Tibial nerve (tissue), 3 donors: ENCODE data around the gene SP3.

Experiments used
- EP300 ChIP-seq, 2 donors: sonication (generic); formaldehyde crosslinking; IDR thresholded peaks; one replicate each; pipeline ENCODE4 v1.6.1; 2017; ENCODE audit warnings: antibody characterized with exemption in 2 of 2, mild to moderate bottlenecking in 1 of 2
- POLR2A ChIP-seq, 2 donors: fragments of 450-650 bp; IDR thresholded peaks; one replicate each; pipeline ENCODE4 v1.6.1; 2017; ENCODE audit warnings: antibody characterized with exemption in 2 of 2, mild to moderate bottlenecking in 2 of 2, moderate library complexity in 2 of 2

DNA sequence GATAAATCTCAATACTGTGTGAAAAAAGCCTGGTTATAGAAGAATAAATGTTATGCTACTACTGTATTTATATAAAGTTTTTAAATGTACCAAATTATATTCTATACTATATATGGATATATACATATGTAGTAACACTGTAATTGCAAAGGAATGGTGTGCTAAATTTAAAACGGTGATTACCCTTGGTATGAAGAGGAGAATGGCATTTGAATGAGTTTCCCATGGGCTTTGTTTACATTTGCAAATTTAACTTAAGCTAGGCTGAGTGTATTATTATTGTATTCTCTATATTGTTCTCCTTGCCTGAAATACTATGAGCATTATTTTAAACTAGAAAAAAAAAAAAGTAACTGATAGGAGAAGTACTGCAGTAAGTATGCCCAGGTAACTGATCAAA, 4.7 kb upstream of the SP3 start:
- TF ChIP-seq EP300 (IDR thresholded peaks at IDR 0.05) (no peak), POLR2A (IDR thresholded peaks at IDR 0.05) (no peak)
